SK-N-SH (cell line): ENCODE measurements around the gene SUCLG2. TPM values are rescaled to one million over a fixed set of nuclear protein-coding genes. Genes with fewer than 3 reads are reported as not detected.

ENCODE experiments used
- CTCF ChIA-PET: fragments of 300-600, 350-600 bp; formaldehyde crosslinking; extraction: SDS; loops from one replicate; lab custom pipeline; 2021; lab: Yijun Ruan, JAX
- POLR2A ChIA-PET: fragments of 350-600 bp; sonication (Branson Sonifier 250); formaldehyde crosslinking; extraction: SDS; loops from one replicate; lab custom pipeline; 2020; ENCODE audit warnings: antibody characterized with exemption, inconsistent platforms; lab: Yijun Ruan, JAX
- DNase-seq: peaks from one replicate; pipeline ENCODE4 v3.0.0; 2012
- H2AFZ ChIP-seq: fragments of 200-600 bp; sonication (generic); 2 replicates; pipeline ENCODE4 v1.8.1; 2016; ENCODE audit warnings: antibody characterized with exemption, mild to moderate bottlenecking, low read depth
- H3F3A ChIP-seq: fragments of 200-600 bp; sonication (generic); replicated peaks from 2 replicates; pipeline ENCODE3; 2016; ENCODE audit warnings: antibody characterized with exemption, mild to moderate bottlenecking; ENCODE audit not compliant: insufficient read depth
- H3K27ac ChIP-seq, 2 experiments: fragments of 200-500 bp in 1 of 2; fragments of 200-600 bp in 1 of 2; sonication (Bioruptor generic) in 1 of 2; sonication (generic), shearing (Covaris generic) in 1 of 2; 2 replicates each; pipeline versions ENCODE4 v1.5.1 to v1.6.1; 2014 to 2016; ENCODE audit warnings: low read depth in 2 of 2, inconsistent platforms in 1 of 2, low read length in 1 of 2, mild to moderate bottlenecking in 1 of 2, mixed read lengths in 1 of 2
- H3K27me3 ChIP-seq: fragments of 200-600 bp; sonication (generic), shearing (Covaris generic); 2 replicates; pipeline ENCODE4 v1.6.1; 2016; ENCODE audit warnings: mixed run types; ENCODE audit not compliant: insufficient read depth
- H3K36me3 ChIP-seq, 2 experiments: fragments of 200-500 bp in 1 of 2; fragments of 200-600 bp in 1 of 2; sonication (Bioruptor generic) in 1 of 2; sonication (generic) in 1 of 2; replicated peaks in 1 of 2; 2 replicates each; pipeline versions ENCODE3 to v1.5.1; 2014 to 2016; ENCODE audit warnings: low read length in 1 of 2, mild to moderate bottlenecking in 1 of 2; ENCODE audit not compliant: insufficient read depth in 2 of 2, control insufficient read depth in 1 of 2
- H3K4me1 ChIP-seq, 2 experiments: fragments of 200-500 bp in 1 of 2; fragments of 200-600 bp in 1 of 2; sonication (Bioruptor generic) in 1 of 2; sonication (generic), shearing (Covaris generic) in 1 of 2; 2 replicates each; pipeline versions ENCODE4 v1.5.1 to v1.6.1; 2014 to 2016; ENCODE audit warnings: low read depth in 1 of 2, low read length in 1 of 2, mixed run types in 1 of 2; ENCODE audit not compliant: insufficient read depth in 2 of 2, control insufficient read depth in 1 of 2
- H3K4me2 ChIP-seq: fragments of 200-600 bp; sonication (generic), shearing (Covaris generic); 2 replicates; pipeline ENCODE4 v1.6.1; 2017; ENCODE audit warnings: mixed run types
- H3K4me3 ChIP-seq, 2 experiments: fragments of 200-500 bp in 1 of 2; fragments of 200-600 bp in 1 of 2; sonication (Bioruptor generic) in 1 of 2; sonication (generic), shearing (Covaris generic) in 1 of 2; 2 replicates each; pipeline versions ENCODE4 v1.5.1 to v1.8.1; 2014 to 2016; ENCODE audit warnings: low read depth in 2 of 2, inconsistent platforms in 1 of 2, low read length in 1 of 2, mild to moderate bottlenecking in 1 of 2, mixed read lengths in 1 of 2, moderate library complexity in 1 of 2
- H3K79me2 ChIP-seq: fragments of 200-600 bp; sonication (generic); 2 replicates; pipeline ENCODE4 v1.8.1; 2017; ENCODE audit warnings: mild to moderate bottlenecking; ENCODE audit not compliant: insufficient read depth
- H3K9ac ChIP-seq: fragments of 200-600 bp; sonication (generic); 2 replicates; pipeline ENCODE4 v1.6.1; 2017; ENCODE audit warnings: mixed run types
- H3K9me2 ChIP-seq: fragments of 200-600 bp; sonication (generic); 2 replicates; pipeline ENCODE4 v1.6.1; 2017; ENCODE audit warnings: mixed run types
- H3K9me3 ChIP-seq: fragments of 200-600 bp; sonication (generic); 2 replicates; pipeline ENCODE4 v1.6.1; 2017; ENCODE audit warnings: mixed run types, mild to moderate bottlenecking, moderate library complexity
- H4K20me1 ChIP-seq: fragments of 200-600 bp; sonication (generic); 2 replicates; pipeline ENCODE4 v1.6.1; 2017; ENCODE audit warnings: mild to moderate bottlenecking, mixed run types; ENCODE audit not compliant: insufficient read depth
- CHD2 ChIP-seq: fragments of 150-350 bp; IDR thresholded peaks from 2 replicates; pipeline ENCODE4 v1.6.1; 2018; ENCODE audit warnings: low read length; ENCODE audit not compliant: partially characterized antibody
- EP300 ChIP-seq, 2 experiments: IDR thresholded peaks; 2 replicates each; pipeline versions ENCODE4 v1.4.0 to v1.6.1; 2012; ENCODE audit warnings: borderline replicate concordance in 1 of 2, low read depth in 1 of 2, low read length in 1 of 2
- FOSL2 ChIP-seq: IDR thresholded peaks from 2 replicates; pipeline ENCODE4 v1.4.0; 2012; ENCODE audit warnings: low read depth, mild to moderate bottlenecking, moderate library complexity, borderline replicate concordance
- GABPA ChIP-seq: IDR thresholded peaks from 2 replicates; pipeline ENCODE4 v1.4.0; 2012; ENCODE audit warnings: low read depth, mild to moderate bottlenecking
- GATA2 ChIP-seq: sonication (generic); formaldehyde crosslinking; IDR thresholded peaks from 2 replicates; pipeline ENCODE4 v1.5.0; 2020; ENCODE audit warnings: mild to moderate bottlenecking, missing genetic modification reagents
- JUND ChIP-seq: IDR thresholded peaks from 2 replicates; pipeline ENCODE4 v1.4.0; 2012
- MEF2A ChIP-seq: IDR thresholded peaks from 2 replicates; pipeline ENCODE4 v1.4.0; 2012; ENCODE audit warnings: low read depth, borderline replicate concordance
- MXI1 ChIP-seq: IDR thresholded peaks from 2 replicates; pipeline ENCODE4 v1.6.1; 2012; ENCODE audit warnings: mild to moderate bottlenecking, low read depth, low read length, improper control_type of control experiment
- NRF1 ChIP-seq: IDR thresholded peaks from 2 replicates; pipeline ENCODE4 v1.6.1; 2012; ENCODE audit warnings: low read depth, mild to moderate bottlenecking, low read length
- RXRA ChIP-seq: IDR thresholded peaks from 2 replicates; pipeline ENCODE4 v1.4.0; 2012; ENCODE audit warnings: low read depth, mild to moderate bottlenecking, borderline replicate concordance
- TAF1 ChIP-seq: IDR thresholded peaks from 2 replicates; pipeline ENCODE4 v1.6.1; 2012; ENCODE audit warnings: low read depth, mild to moderate bottlenecking, low read length, moderate library complexity, borderline replicate concordance
- TCF12 ChIP-seq: IDR thresholded peaks from 2 replicates; pipeline ENCODE4 v1.4.0; 2012
- TEAD4 ChIP-seq: IDR thresholded peaks from 2 replicates; pipeline ENCODE4 v1.4.0; 2012; ENCODE audit warnings: mild to moderate bottlenecking, borderline replicate concordance; ENCODE audit not compliant: insufficient read depth
- YY1 ChIP-seq: IDR thresholded peaks from 2 replicates; pipeline ENCODE4 v1.4.0; 2012; ENCODE audit warnings: low read depth, mild to moderate bottlenecking
- WGBS: methylation state at CpG from one replicate; pipeline ENCODE4 v1.1.6; 2017; ENCODE audit warnings: low lambda C conversion rate; 5-methylcytosine and 5-hydroxymethylcytosine counted together
- polyA plus RNA-seq, 3 experiments: library from polyadenylated mRNA; depleted of rRNA; stranded (reverse); fragments of >200 nt; gene quantifications; 2 replicates each; pipeline ENCODE4 v1.2.3, GENCODE V29; 2012
- TF ChIP-seq, protein P1 (sequence below): IDR thresholded peaks from 2 replicates; pipeline ENCODE4 v1.4.0; 2012; ENCODE audit warnings: low read depth, borderline replicate concordance
- TF ChIP-seq, protein P2 (sequence below): IDR thresholded peaks from 2 replicates; pipeline ENCODE4 v1.6.1; 2012; ENCODE audit warnings: mild to moderate bottlenecking, low read depth, low read length, moderate library complexity
- TF ChIP-seq, protein P3 (sequence below): IDR thresholded peaks from 2 replicates; pipeline ENCODE4 v1.4.0; 2012; ENCODE audit warnings: low read depth, borderline replicate concordance
- TF ChIP-seq, protein P4 (sequence below): fragments of 150-350 bp; IDR thresholded peaks from 2 replicates; pipeline ENCODE4 v1.6.1; 2016; ENCODE audit warnings: mild to moderate bottlenecking, low read depth, low read length
- TF ChIP-seq, protein P5 (sequence below): IDR thresholded peaks from 2 replicates; pipeline ENCODE4; 2012
- TF ChIP-seq, protein P6 (sequence below): fragments of 150-350 bp; IDR thresholded peaks from 2 replicates; pipeline ENCODE4 v1.6.1; 2017; ENCODE audit warnings: antibody characterized with exemption, low read length, low read depth, borderline replicate concordance

Gene SUCLG2
- polyA plus RNA-seq, 1 of the 3 experiments (the other 2 are of a cell fraction) = 20.2 TPM

DNA sequence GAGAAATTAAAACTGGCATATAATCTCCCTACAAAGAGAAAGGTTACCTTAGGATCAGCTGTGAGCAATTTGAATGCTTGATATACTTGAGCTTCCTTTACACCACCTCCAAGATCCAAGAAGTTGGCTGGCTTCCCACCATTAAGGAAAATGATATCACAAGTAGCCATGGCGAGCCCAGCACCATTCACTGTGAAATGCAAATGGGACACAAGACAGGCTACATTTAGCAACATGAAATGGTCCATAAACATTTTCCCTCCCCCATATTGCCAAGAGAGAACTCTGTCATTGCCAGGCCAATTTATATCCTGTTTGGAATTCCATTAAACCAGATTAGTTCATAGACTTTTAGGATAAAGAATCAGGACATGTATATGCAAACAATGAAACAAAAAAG lies 158.7 kb downstream of the SUCLG2 start:
- CTCF ChIA-PET = interaction anchor here (1.0 kb wide), 1 partner anchor 10 kb away, joined by 4 read pairs; no protein-coding TSS in a partner anchor
- no peak for DNase-seq
- no peaks in the 10 kb centered on the region; a peak in 1 of 4 replicates for H3K4me1 ChIP-seq

DNA sequence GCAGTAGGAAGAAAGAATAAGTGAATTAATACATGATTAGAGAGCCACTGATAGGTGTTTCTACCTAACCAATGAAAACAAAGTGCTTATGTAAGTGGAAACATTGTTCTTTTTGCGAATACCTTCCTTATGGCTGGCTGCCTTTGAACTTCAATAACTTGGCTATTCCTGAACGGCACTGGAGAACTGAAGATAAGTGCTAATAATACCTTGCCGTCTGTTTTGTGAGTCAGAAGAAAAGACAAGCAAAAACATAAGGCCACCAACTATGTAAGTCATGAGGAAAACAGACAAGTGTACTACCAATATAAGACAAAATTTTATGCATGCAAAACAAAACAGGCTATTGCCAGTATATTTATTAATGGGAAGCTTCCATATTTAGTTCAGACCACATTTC lies 160.6 kb downstream of the SUCLG2 start:
- H3K79me2 ChIP-seq = no peaks in the 10 kb centered on the region

More for the DNA sequence above, 158.7 kb downstream of the SUCLG2 start:
- Histone ChIP-seq H3K4me3 (no peak overlapping the region), H3F3A (no peaks in the 10 kb centered on the region), H3K9me3 (no peaks in the 10 kb centered on the region), H3K9ac (no peak overlapping the region), H3K4me2 (no peak overlapping the region), H3K79me2 (no peaks in the 10 kb centered on the region), H3K9me2 (no peaks in the 10 kb centered on the region), H3K27ac (no peak overlapping the region), H4K20me1 (no peaks in the 10 kb centered on the region), H3K36me3 (peaks cover 6 to 9% of the 10 kb centered on the region in 2 experiments), H2AFZ (no peak overlapping the region), H3K27me3 (no peaks in the 10 kb centered on the region)
- TF ChIP-seq FOSL2 (no peak), TEAD4 (no peak), GABPA (no peak), MEF2A (no peak), TAF1 (no peak), GATA2 (no peak), MXI1 (no peak), YY1 (no peak)
- TF ChIP-seq, protein P1, sequence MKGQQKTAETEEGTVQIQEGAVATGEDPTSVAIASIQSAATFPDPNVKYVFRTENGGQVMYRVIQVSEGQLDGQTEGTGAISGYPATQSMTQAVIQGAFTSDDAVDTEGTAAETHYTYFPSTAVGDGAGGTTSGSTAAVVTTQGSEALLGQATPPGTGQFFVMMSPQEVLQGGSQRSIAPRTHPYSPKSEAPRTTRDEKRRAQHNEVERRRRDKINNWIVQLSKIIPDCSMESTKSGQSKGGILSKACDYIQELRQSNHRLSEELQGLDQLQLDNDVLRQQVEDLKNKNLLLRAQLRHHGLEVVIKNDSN = no peak
- POLR2A ChIA-PET = no interaction called here
- 100% methylated on average over 1 of the region's 1 CpG for WGBS

More for the DNA sequence above, 160.6 kb downstream of the SUCLG2 start:
- TF ChIP-seq GATA2 = no peak
- TF ChIP-seq, protein P2, sequence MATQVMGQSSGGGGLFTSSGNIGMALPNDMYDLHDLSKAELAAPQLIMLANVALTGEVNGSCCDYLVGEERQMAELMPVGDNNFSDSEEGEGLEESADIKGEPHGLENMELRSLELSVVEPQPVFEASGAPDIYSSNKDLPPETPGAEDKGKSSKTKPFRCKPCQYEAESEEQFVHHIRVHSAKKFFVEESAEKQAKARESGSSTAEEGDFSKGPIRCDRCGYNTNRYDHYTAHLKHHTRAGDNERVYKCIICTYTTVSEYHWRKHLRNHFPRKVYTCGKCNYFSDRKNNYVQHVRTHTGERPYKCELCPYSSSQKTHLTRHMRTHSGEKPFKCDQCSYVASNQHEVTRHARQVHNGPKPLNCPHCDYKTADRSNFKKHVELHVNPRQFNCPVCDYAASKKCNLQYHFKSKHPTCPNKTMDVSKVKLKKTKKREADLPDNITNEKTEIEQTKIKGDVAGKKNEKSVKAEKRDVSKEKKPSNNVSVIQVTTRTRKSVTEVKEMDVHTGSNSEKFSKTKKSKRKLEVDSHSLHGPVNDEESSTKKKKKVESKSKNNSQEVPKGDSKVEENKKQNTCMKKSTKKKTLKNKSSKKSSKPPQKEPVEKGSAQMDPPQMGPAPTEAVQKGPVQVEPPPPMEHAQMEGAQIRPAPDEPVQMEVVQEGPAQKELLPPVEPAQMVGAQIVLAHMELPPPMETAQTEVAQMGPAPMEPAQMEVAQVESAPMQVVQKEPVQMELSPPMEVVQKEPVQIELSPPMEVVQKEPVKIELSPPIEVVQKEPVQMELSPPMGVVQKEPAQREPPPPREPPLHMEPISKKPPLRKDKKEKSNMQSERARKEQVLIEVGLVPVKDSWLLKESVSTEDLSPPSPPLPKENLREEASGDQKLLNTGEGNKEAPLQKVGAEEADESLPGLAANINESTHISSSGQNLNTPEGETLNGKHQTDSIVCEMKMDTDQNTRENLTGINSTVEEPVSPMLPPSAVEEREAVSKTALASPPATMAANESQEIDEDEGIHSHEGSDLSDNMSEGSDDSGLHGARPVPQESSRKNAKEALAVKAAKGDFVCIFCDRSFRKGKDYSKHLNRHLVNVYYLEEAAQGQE = no peak
- no peak for TF ChIP-seq JUND
- no peak for TF ChIP-seq TEAD4
- TF ChIP-seq, protein P3, sequence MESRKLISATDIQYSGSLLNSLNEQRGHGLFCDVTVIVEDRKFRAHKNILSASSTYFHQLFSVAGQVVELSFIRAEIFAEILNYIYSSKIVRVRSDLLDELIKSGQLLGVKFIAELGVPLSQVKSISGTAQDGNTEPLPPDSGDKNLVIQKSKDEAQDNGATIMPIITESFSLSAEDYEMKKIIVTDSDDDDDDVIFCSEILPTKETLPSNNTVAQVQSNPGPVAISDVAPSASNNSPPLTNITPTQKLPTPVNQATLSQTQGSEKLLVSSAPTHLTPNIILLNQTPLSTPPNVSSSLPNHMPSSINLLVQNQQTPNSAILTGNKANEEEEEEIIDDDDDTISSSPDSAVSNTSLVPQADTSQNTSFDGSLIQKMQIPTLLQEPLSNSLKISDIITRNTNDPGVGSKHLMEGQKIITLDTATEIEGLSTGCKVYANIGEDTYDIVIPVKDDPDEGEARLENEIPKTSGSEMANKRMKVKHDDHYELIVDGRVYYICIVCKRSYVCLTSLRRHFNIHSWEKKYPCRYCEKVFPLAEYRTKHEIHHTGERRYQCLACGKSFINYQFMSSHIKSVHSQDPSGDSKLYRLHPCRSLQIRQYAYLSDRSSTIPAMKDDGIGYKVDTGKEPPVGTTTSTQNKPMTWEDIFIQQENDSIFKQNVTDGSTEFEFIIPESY = no peak
- no peak for TF ChIP-seq RXRA
- TF ChIP-seq NRF1 = no peak
- no peak for TF ChIP-seq TCF12
- TF ChIP-seq, protein P4, sequence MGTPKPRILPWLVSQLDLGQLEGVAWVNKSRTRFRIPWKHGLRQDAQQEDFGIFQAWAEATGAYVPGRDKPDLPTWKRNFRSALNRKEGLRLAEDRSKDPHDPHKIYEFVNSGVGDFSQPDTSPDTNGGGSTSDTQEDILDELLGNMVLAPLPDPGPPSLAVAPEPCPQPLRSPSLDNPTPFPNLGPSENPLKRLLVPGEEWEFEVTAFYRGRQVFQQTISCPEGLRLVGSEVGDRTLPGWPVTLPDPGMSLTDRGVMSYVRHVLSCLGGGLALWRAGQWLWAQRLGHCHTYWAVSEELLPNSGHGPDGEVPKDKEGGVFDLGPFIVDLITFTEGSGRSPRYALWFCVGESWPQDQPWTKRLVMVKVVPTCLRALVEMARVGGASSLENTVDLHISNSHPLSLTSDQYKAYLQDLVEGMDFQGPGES = no peak
- TF ChIP-seq, protein P5, sequence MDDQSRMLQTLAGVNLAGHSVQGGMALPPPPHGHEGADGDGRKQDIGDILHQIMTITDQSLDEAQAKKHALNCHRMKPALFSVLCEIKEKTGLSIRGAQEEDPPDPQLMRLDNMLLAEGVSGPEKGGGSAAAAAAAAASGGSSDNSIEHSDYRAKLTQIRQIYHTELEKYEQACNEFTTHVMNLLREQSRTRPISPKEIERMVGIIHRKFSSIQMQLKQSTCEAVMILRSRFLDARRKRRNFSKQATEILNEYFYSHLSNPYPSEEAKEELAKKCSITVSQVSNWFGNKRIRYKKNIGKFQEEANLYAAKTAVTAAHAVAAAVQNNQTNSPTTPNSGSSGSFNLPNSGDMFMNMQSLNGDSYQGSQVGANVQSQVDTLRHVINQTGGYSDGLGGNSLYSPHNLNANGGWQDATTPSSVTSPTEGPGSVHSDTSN = no peak
- TF ChIP-seq, protein P6, sequence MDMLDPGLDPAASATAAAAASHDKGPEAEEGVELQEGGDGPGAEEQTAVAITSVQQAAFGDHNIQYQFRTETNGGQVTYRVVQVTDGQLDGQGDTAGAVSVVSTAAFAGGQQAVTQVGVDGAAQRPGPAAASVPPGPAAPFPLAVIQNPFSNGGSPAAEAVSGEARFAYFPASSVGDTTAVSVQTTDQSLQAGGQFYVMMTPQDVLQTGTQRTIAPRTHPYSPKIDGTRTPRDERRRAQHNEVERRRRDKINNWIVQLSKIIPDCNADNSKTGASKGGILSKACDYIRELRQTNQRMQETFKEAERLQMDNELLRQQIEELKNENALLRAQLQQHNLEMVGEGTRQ = no peak
- TF ChIP-seq EP300 (IDR thresholded peaks at IDR 0.05; ENCODE audit: borderline replicate concordance in 1 of 2, low read depth in 1 of 2, low read length in 1 of 2) = no peak
- no peak for TF ChIP-seq CHD2
- 93% methylated on average over 3 of the region's 3 CpGs for WGBS
- Histone ChIP-seq H3K4me2 (no peak overlapping the region), H3K9me3 (no peaks in the 10 kb centered on the region), H3K4me3 (no peak overlapping the region), H3K27me3 (no peaks in the 10 kb centered on the region), H2AFZ (no peak overlapping the region), H3K9ac (no peak overlapping the region), H3K9me2 (no peaks in the 10 kb centered on the region), H4K20me1 (no peaks in the 10 kb centered on the region), H3K27ac (no peak overlapping the region), H3K36me3 (peaks cover 6 to 9% of the 10 kb centered on the region in 2 experiments), H3F3A (no peaks in the 10 kb centered on the region), H3K4me1 (no peaks in the 10 kb centered on the region; a peak in 1 of 4 replicates)
- POLR2A ChIA-PET = no interaction called here
- CTCF ChIA-PET = no interaction called here
- DNase-seq = no peak
